ENCODE results near the gene ANKRD61.
"Not testable (repeated sequence)": the region's sequence is repeated elsewhere in the genome, so short reads cannot be mapped to it uniquely, and the experiment has no call there.

The ANKRD61 gene

GRCh38 chr7:6032167-6032566 is 991 bp downstream of the ANKRD61 start:
- no peak for DNase-seq

DNA sequence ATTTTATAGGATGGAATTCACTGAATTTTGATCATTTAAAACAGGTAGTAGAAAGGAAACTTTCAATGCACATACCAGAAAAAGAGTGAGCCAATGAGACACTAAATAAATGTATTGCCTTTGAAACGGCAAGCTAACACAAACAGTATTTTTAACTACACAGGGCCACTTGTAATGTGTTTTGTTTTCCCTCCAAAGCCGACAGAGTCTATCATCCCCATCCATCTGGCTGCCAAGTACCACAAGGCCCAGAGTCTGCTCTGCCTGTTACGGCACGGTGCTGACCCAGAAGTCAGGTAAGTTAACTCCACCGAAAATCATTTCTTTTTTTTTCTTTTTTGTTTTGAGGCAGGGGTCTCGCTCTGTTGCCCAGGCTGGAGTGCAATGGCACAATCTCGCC is 1.5 kb downstream of the ANKRD61 start:
- no peak for DNase-seq

GRCh38 chr7:6035165-6035564 is 4.0 kb downstream of the ANKRD61 start:
- no peak for DNase-seq

GRCh38 chr7:6035686-6036085 is 4.5 kb downstream of the ANKRD61 start:
- DNase-seq: no peak

DNA sequence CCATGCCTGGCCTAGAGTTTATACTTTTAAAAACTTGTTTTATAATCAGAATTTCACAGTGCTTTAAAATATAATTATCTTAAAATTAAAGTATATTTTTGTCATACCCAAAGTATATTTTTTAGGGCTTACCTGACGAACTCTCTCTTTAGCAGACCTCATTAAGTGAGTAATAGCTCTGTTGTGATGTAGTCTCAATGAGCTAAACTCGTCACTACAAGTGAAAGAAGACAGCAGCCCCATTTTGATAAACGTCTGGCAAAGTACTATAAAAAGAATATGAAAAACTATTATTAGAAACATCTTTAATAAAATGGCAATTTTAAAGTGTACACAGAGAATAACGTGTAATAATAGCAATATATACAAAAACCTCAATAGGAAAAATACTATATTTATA is 18.6 kb downstream of the ANKRD61 start:
- no peak for DNase-seq

DNA sequence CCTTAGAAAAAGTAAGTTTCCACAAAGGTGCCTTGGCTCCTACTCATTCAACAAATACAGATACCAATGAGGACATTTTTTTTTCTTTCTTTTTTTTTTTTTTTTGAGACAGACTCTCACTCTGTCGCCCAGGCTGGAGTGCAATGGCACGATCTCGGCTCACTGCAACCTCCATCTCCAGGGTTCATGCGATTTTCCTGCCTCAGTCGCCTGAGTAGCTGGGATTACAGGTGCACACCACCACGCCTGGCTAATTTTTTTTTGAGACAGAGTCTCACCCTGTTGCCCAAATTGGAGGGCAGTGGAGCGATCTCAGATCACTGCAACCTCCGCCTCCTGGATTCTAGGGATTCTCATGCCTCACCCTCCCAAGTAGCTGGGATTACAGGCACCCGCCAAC is 20.0 kb downstream of the ANKRD61 start:
- not testable (repeated sequence) for DNase-seq

GRCh38 chr7:6056616-6057015 is 25.4 kb downstream of the ANKRD61 start:
- no peak for DNase-seq

GRCh38 chr7:6057316-6058129 is 26.3 kb downstream of the ANKRD61 start:
- DNase-seq: no peak

- not testable (repeated sequence) for DNase-seq
Measured at GRCh38 chr7:6059941-6060340, 28.8 kb downstream of the ANKRD61 start.

DNA sequence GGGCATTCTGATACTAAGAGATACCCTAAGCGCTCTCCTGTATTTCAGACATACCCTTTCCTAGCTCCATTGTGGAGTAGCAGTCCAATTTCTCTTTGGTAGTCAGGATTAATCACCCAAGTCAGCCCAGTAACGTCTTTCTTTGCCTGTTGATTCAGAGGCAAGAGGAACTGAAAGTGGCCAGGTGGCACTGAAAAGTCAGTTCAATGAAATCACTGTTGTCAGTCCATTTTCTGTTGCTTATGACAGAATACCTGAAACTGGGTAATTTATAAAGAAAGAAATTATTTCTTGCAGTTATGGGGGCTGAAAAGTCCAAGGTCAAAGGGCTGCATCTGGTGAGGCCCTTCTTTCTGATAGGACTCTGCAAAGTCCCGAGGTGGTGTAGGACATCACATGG is 40.2 kb downstream of the ANKRD61 start:
- no peak for DNase-seq

- DNase-seq: no peak
Measured at GRCh38 chr7:6074612-6075380, 43.6 kb downstream of the ANKRD61 start.

GRCh38 chr7:6078548-6078947 is 47.4 kb downstream of the ANKRD61 start:
- DNase-seq: no peak

GRCh38 chr7:6083047-6083446 is 51.9 kb downstream of the ANKRD61 start:
- not testable (repeated sequence) for DNase-seq

All from NCI-H510A (cell line).